Testis (tissue), 3 donors: ENCODE measurements around the gene EXOC4. TPM values are rescaled to one million over a fixed set of nuclear protein-coding genes. Genes with fewer than 3 reads are reported as not detected.

Source experiments
- DNase-seq: peaks from one replicate; pipeline ENCODE4 v3.0.0-alpha.2; 2019
- H3K27ac ChIP-seq, 2 donors: fragments of 200-600 bp; sonication (generic); one replicate each; pipeline ENCODE4 v1.5.1; 2019
- H3K27me3 ChIP-seq: fragments of 200-600 bp; sonication (generic); one replicate; pipeline ENCODE4 v1.5.1; 2019
- H3K36me3 ChIP-seq: fragments of 200-600 bp; sonication (generic); one replicate; pipeline ENCODE4 v1.5.1; 2017; ENCODE audit warnings: low read depth; ENCODE audit errors: missing control alignments
- H3K4me1 ChIP-seq: fragments of 200-600 bp; sonication (generic); one replicate; pipeline ENCODE4 v1.5.1; 2019
- H3K4me3 ChIP-seq, 2 donors: fragments of 200-600 bp; sonication (generic); one replicate each; pipeline ENCODE4 v1.5.1; 2017 to 2019
- H3K9me3 ChIP-seq: fragments of 200-600 bp; sonication (generic); one replicate; pipeline ENCODE4 v1.5.1; 2017
- POLR2A ChIP-seq: fragments of 450-650 bp; IDR thresholded peaks from one replicate; pipeline ENCODE4 v1.6.1; 2017; ENCODE audit warnings: antibody characterized with exemption, mild to moderate bottlenecking, moderate library complexity
- WGBS, 2 donors: methylation state at CpG; one replicate each; pipeline ENCODE4 v1.1.5; 2018; 5-methylcytosine and 5-hydroxymethylcytosine counted together
- intact Hi-C: fragments of 100-400 bp; cut with DNase I; formaldehyde crosslinking; loops from one replicate; pipeline ENCODE4 v1.15.1; 2023; ENCODE audit warnings: low total_unique reads
- polyA plus RNA-seq: library from polyadenylated mRNA; stranded (reverse); fragments of 350-450 nt; fragmentation: Illumina TruSeq; extraction: RNeasy Lipid Tissue Mini Kit (QIAGEN cat#74804); gene quantifications from one replicate; pipeline ENCODE4 v1.2.3, GENCODE V29; 2014; ENCODE audit warnings: low read depth, low replicate concordance; ENCODE audit not compliant: insufficient read depth
- total RNA-seq, 2 donors: library from RNA; depleted of rRNA; stranded (reverse); fragments of >200 nt; gene quantifications; one replicate each; pipeline ENCODE4 v1.2.3, GENCODE V29; 2016
- TF ChIP-seq, protein P1 (sequence below), 3 experiments: fragments of 450-650 bp in 2 of 3; fragments of 200-600 bp in 1 of 3; sonication (generic) in 1 of 3; IDR thresholded peaks; one replicate each; pipeline ENCODE4 v1.5.1; 2016 to 2019; ENCODE audit warnings: antibody characterized with exemption in 3 of 3, mild to moderate bottlenecking in 2 of 3, moderate library complexity in 1 of 3

The EXOC4 gene
- total and polyA plus RNA-seq, 3 donors from 2014 or later = 47.4 to 169 (median 142) TPM

DNA sequence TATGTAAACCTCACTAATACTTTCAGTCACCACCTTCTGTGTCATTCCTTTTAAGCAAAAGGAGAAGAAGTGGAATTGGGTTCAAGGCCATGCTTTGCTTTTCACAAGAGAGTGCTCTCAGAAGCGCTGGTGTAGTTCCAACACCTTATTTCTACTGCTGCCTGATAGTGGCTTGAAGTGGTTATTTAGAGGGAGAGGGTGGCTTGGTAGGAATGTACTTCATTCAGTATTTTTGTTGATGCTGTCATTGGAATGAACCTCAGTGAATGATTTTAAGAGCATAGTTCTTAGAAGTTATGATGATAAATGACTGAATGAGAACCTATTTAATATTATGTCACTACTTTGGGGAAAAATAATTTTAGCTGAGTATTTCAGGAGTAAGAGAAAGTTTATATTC is 396.7 kb downstream of the EXOC4 start:
- intact Hi-C loops = no loop called here
- DNase-seq = no peak
- no peak for TF ChIP-seq POLR2A
- TF ChIP-seq, protein P1, sequence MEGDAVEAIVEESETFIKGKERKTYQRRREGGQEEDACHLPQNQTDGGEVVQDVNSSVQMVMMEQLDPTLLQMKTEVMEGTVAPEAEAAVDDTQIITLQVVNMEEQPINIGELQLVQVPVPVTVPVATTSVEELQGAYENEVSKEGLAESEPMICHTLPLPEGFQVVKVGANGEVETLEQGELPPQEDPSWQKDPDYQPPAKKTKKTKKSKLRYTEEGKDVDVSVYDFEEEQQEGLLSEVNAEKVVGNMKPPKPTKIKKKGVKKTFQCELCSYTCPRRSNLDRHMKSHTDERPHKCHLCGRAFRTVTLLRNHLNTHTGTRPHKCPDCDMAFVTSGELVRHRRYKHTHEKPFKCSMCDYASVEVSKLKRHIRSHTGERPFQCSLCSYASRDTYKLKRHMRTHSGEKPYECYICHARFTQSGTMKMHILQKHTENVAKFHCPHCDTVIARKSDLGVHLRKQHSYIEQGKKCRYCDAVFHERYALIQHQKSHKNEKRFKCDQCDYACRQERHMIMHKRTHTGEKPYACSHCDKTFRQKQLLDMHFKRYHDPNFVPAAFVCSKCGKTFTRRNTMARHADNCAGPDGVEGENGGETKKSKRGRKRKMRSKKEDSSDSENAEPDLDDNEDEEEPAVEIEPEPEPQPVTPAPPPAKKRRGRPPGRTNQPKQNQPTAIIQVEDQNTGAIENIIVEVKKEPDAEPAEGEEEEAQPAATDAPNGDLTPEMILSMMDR (IDR thresholded peaks at IDR 0.05) = no peak
- WGBS, 2 donors = 53 to 72% methylated on average over 1 of the region's 1 CpG
- Histone ChIP-seq H3K9me3 (no peaks in the 10 kb centered on the region), H3K4me1 (no peaks in the 10 kb centered on the region), H3K27ac (no peak overlapping the region), H3K4me3 (no peak overlapping the region), H3K36me3 (no peaks in the 10 kb centered on the region), H3K27me3 (no peaks in the 10 kb centered on the region)

DNA sequence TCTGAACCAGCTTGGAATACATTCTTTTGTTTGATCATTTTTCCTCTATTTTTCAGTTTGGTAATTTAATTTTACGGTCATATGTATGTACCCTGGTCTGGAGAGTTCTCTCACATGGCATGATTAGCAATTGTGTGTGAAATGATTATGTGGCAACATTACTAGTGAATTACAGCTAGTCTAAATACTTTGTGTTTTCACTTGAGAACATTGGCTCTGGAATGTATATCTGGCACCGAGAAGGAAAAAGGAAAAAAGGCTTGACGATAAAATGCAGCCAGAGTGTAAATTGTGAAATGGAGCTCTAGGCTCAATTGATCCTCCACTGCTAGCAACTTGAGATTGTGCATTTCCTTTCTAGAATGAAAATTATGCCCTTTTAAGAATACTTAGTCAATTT is 397.2 kb downstream of the EXOC4 start:
- no peak overlapping the region for H3K27ac ChIP-seq
- no peak overlapping the region for H3K4me3 ChIP-seq
- H3K27me3 ChIP-seq = no peaks in the 10 kb centered on the region
- H3K4me1 ChIP-seq = no peaks in the 10 kb centered on the region
- no peak for DNase-seq
- no peaks in the 10 kb centered on the region for H3K36me3 ChIP-seq
- no peaks in the 10 kb centered on the region for H3K9me3 ChIP-seq
- intact Hi-C loops = no loop called here
- 67 to 68% methylated on average over 3 of the region's 3 CpGs for WGBS, 2 donors
- TF ChIP-seq, protein P1 (IDR thresholded peaks at IDR 0.05) = no peak
- TF ChIP-seq POLR2A = no peak

DNA sequence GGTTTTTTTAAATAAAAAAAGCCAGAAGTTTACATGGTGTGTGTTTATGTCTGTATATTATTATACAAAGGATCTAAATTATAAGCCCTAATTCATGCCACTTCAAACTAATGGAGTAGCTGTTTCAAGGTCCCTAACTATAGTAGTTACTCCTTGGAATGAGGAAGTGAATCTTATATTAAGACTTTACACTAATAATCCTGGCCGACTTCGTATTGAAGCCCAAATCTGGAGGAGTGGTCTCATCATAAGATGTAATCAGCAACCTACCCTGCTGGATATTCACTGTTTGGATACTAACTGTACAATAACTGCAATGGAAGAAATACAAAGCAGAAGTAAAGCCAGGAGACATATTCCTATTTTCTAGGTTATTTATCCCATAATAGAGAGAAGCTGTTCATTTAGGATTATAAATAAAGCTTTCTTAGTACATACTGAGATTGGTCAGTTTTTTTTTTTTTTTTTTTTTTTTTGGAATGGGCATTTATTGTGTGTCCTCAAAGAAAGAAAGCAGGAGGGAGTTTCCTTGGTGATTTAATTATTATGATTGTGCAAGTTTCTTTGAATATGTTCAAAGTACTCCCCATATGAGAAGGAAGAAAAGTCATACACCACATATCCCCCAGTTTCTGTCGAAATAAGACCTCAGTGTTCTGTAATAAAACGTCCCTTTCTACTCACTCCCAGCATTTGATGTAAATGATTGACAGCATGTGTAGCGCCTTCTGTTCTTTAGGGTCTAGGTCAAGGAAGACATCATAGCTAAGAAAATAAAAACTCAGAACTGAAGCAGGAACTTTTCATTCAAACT is 397.8 kb downstream of the EXOC4 start:
- H3K9me3 ChIP-seq = no peaks in the 10 kb centered on the region
- WGBS, 2 donors = 83 to 86% methylated on average over 5 of the region's 5 CpGs

DNA sequence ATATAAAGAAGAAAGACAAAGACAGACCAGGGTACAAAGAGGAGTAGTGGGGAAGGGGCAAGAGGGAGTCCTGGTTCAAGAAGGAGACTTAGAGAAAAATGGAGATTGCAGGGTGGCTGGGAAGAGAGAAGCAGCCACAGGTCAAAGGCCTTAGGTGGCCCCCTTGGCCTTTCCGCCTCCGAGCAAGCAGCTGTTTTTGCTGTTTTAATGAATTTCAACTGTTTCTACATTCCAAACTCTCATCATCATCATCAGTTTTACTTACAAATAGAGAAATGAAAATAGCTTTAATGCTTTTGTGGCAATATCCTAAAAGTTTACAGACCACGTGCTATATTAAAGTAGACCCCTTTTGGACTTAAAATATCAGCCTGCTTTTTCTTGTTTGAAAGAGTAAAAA is 399.7 kb downstream of the EXOC4 start:
- Histone ChIP-seq H3K4me1 (no peaks in the 10 kb centered on the region), H3K36me3 (no peaks in the 10 kb centered on the region), H3K27ac (no peak overlapping the region), H3K4me3 (no peak overlapping the region), H3K9me3 (no peaks in the 10 kb centered on the region), H3K27me3 (no peaks in the 10 kb centered on the region)
- WGBS, 2 donors = 77 to 82% methylated on average over 3 of the region's 3 CpGs
- TF ChIP-seq POLR2A = no peak
- TF ChIP-seq, protein P1 (IDR thresholded peaks at IDR 0.05) = no peak
- intact Hi-C loops = no loop called here
- DNase-seq = no peak

More for the DNA sequence above, 397.8 kb downstream of the EXOC4 start:
- Histone ChIP-seq H3K4me3 (no peak overlapping the region), H3K27ac (no peak overlapping the region), H3K27me3 (no peaks in the 10 kb centered on the region), H3K4me1 (no peaks in the 10 kb centered on the region), H3K36me3 (no peaks in the 10 kb centered on the region)
- DNase-seq = no peak
- intact Hi-C loops = no loop called here
- TF ChIP-seq POLR2A = no peak
- TF ChIP-seq, protein P1 (IDR thresholded peaks at IDR 0.05) = no peak

DNA sequence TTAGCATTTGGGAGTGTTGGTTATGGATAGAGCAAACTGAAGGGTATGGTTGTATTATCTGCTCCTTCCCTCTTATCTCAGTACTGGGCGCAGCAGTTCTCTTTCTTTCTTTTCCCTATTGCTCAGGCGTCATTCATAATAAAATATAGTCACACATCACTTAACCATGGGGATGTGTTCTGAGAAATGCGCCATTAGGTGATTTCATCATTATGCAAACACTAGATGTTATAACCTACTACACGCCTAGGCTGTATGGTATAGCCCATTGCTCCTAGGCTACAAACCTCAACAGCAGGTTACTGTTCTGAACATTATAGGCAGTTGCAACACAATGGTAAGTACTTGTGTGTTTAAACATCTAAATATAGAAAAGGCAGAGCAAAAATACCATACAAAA is 401.7 kb downstream of the EXOC4 start:
- Histone ChIP-seq H3K27ac (no peak overlapping the region), H3K36me3 (no peaks in the 10 kb centered on the region), H3K4me3 (no peak overlapping the region), H3K4me1 (no peaks in the 10 kb centered on the region), H3K9me3 (no peaks in the 10 kb centered on the region), H3K27me3 (no peaks in the 10 kb centered on the region)
- WGBS, 2 donors = 94 to 97% methylated on average over 4 of the region's 4 CpGs
- no peak for DNase-seq
- TF ChIP-seq POLR2A = no peak
- TF ChIP-seq, protein P1 (IDR thresholded peaks at IDR 0.05) = no peak
- intact Hi-C loops = no loop called here
